ENCODE measurements around the gene TAF8.
"Not testable (repeated sequence)": the region's sequence is repeated elsewhere in the genome, so short reads cannot be mapped to it uniquely, and the experiment has no call there.

The TAF8 gene

GRCh38 chr6:42029062-42029685, 21.1 kb upstream of the TAF8 start:
- DNase-seq: no peak

GRCh38 chr6:42029881-42030280, 20.4 kb upstream of the TAF8 start:
- DNase-seq: no peak

- DNase-seq: peak; percentile 85
These were observed 19.5 kb upstream of the TAF8 start for GRCh38 chr6:42030585-42031506.

GRCh38 chr6:42032366-42032765, 18.0 kb upstream of the TAF8 start:
- DNase-seq: no peak

- DNase-seq: not testable (repeated sequence)
These were observed 12.7 kb upstream of the TAF8 start for GRCh38 chr6:42037669-42038068.

GRCh38 chr6:42038163-42038562, 12.2 kb upstream of the TAF8 start:
- DNase-seq: no peak

GRCh38 chr6:42038811-42039408, 11.4 kb upstream of the TAF8 start:
- DNase-seq: no peak

- DNase-seq: no peak
These were observed 9.4 kb upstream of the TAF8 start for GRCh38 chr6:42040856-42041480.

- peak; percentile 70 for DNase-seq
These were observed 8.8 kb upstream of the TAF8 start for GRCh38 chr6:42041481-42042053.

GRCh38 chr6:42042108-42042507, 8.2 kb upstream of the TAF8 start:
- DNase-seq: no peak

GRCh38 chr6:42043787-42044475, 6.4 kb upstream of the TAF8 start:
- DNase-seq: peak; percentile 95

GRCh38 chr6:42045538-42046460, 4.5 kb upstream of the TAF8 start:
- DNase-seq: peak; percentile 87

- no peak for DNase-seq
These were observed 3.7 kb upstream of the TAF8 start for GRCh38 chr6:42046464-42047212.

- no peak for DNase-seq
These were observed 3.1 kb upstream of the TAF8 start for GRCh38 chr6:42047213-42047590.

- no peak for DNase-seq
These were observed 2.4 kb upstream of the TAF8 start for GRCh38 chr6:42047790-42048405.

- DNase-seq: no peak
These were observed 1.1 kb upstream of the TAF8 start for GRCh38 chr6:42049116-42049809.

- no peak for DNase-seq
These were observed 402 bp upstream of the TAF8 start for GRCh38 chr6:42049948-42050296.

- no peak for DNase-seq
These were observed 937 bp downstream of the TAF8 start for GRCh38 chr6:42051268-42051653.

GRCh38 chr6:42053601-42054000, 3.3 kb downstream of the TAF8 start:
- no peak for DNase-seq

GRCh38 chr6:42059743-42060142, 9.4 kb downstream of the TAF8 start:
- no peak for DNase-seq
